Measurements from ENCODE around the gene CLUH.

The CLUH gene

DNA sequence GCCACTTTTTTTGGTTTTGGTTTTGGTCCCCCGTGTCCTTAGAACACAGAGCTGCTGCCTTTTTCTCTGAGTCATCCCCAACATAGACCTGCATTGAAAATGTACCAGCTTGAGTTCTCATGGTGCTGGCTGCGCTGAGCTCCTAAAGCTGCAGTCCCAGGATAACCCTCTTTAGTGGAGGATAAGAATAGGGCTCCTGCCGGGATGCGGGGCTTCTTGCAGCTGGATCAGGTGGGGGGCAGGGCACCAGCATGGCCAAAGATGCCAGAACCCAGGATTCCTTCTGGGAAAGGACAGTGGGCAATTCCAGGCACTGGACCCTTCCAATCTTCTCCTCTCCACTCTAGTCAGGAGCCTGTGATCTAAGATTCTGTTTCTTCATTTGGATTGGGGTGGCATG is 8.3 kb upstream of the CLUH start:
- TF ChIP-seq, protein P1, sequence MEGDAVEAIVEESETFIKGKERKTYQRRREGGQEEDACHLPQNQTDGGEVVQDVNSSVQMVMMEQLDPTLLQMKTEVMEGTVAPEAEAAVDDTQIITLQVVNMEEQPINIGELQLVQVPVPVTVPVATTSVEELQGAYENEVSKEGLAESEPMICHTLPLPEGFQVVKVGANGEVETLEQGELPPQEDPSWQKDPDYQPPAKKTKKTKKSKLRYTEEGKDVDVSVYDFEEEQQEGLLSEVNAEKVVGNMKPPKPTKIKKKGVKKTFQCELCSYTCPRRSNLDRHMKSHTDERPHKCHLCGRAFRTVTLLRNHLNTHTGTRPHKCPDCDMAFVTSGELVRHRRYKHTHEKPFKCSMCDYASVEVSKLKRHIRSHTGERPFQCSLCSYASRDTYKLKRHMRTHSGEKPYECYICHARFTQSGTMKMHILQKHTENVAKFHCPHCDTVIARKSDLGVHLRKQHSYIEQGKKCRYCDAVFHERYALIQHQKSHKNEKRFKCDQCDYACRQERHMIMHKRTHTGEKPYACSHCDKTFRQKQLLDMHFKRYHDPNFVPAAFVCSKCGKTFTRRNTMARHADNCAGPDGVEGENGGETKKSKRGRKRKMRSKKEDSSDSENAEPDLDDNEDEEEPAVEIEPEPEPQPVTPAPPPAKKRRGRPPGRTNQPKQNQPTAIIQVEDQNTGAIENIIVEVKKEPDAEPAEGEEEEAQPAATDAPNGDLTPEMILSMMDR (conservative IDR thresholded peaks at IDR 0.05; ENCODE audit: low read depth, low read length): no peak
- no peak overlapping the region for H3K4me3 ChIP-seq (ENCODE audit: low read depth, low read length)
- DNase-seq (ENCODE audit: low read depth): no peak

DNA sequence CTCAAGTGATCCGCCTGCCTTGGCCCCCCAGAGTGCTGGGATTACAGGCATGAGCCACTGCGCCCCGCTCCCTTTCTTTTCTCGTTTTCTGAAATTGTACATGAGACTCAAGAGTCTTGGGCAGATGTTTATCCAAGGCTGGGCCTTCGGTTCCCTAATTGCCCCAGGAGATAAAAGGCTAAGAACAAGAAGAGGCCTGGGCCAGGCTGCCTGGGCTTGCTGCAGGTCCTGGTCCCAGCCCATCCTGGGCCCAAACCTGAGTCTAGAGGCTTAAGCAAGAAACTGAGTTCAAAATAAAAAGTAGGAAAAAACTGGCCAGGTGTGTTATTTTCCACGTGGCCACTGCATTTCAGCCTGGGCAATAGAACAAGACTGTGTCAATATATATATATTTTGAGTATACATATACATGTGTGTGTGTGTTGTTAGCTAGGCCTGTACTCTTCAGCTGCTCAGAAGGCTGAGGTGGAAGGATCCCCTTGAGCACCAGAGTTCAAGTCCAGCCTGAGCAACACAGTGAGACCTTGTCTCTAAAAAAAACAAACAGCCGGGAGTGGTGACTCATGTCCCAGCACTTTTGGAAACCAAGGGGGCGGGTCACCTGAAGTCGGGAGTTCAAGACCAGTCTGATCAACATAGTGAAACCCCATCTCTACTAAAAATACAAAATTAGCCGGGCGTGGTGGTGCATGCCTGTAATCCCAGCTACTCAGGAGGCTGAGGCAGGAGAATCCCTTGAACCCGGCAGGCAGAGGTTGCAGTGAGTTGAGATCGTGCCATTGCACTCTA is 6.8 kb upstream of the CLUH start:
- H3K4me3 ChIP-seq (ENCODE audit: low read depth, low read length): no peak overlapping the region
- TF ChIP-seq, protein P1 (conservative IDR thresholded peaks at IDR 0.05; ENCODE audit: low read depth, low read length): no peak
- peak; percentile 25 for DNase-seq (ENCODE audit: low read depth)

DNA sequence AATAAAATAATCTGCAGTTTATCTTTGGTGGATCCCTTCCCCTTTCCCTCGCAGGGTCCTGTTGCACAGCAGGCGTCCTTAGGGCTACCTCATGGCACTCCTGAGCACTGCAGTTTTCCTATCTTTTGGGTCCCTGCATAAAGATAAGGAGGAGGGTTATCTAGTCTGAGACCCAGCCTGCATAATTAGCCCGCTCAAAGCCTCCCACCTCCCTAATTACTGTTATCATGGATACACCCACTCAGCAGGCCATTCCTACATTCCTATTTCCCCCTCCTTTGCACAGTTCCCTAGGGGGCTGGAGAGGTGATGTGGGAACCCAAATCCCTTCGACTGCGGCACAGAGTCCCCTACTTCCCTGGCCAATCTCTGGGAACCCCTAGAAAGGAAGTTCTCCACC is 5.1 kb upstream of the CLUH start:
- no peak for DNase-seq (ENCODE audit: low read depth)
- no peak overlapping the region for H3K4me3 ChIP-seq (ENCODE audit: low read depth, low read length)
- TF ChIP-seq, protein P1 (conservative IDR thresholded peaks at IDR 0.05; ENCODE audit: low read depth, low read length): no peak

DNA sequence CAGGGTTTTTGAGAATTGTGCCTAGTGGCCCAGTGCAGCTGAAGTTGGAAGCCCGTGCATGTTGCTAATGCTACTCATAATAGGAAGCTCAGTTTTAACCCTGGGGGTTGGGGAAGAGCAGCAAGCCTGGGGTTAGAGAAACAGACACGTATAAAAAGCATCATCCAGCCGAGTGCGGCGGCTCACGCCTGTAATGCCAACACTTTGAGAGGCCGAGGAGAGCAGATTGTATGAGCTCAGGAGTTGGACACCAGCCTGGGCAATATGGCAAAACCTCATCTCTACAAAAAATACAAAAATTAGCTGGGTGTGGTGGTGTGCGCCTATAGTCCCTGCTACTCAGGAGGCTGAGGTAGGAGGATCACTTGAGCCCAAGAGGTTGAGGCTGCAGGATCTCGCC is 2.3 kb upstream of the CLUH start:
- TF ChIP-seq, protein P1 (conservative IDR thresholded peaks at IDR 0.05; ENCODE audit: low read depth, low read length): no peak
- no peak overlapping the region for H3K4me3 ChIP-seq (ENCODE audit: low read depth, low read length)
- DNase-seq (ENCODE audit: low read depth): no peak

DNA sequence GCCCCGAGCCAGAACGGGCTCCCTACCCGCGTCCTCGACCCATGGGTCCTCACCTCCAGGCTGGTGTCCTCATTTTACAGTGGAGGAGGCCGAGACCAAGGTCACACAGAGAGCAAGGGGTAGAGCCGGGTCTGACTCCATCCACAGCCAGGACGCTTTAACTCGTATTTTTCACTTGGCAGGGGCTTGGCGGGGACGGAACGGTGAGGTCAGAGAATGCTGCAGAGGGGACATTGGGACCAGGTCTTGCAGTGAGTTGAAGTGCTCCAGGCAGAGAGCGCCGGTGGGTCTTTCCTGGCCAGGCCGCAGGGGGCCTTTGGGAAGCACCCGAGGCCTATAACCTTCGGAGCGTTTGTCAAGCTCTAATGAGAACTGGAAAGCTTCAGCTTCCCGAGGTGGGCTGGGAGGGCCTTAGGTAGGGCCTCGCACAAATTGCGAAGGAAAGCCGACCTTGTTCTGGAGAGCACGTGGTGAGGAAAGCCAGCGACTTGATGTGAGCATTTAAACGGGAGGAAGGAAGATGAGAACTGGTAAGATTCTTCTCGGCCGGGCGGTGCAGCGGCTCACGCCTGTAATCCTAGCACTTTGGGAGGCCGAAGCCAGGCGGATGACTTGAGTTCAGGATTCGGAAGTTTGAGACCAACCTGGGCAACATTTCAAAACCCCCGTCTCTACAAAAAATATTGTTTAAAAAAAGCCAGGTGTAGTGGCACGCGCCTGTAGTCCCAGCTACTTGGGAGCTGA is 908 bp upstream of the CLUH start:
- DNase-seq (ENCODE audit: low read depth): no peak
- TF ChIP-seq, protein P1 (conservative IDR thresholded peaks at IDR 0.05; ENCODE audit: low read depth, low read length): no peak
- peak overlapping the region; percentile 79 for H3K4me3 ChIP-seq (ENCODE audit: low read depth, low read length)

DNA sequence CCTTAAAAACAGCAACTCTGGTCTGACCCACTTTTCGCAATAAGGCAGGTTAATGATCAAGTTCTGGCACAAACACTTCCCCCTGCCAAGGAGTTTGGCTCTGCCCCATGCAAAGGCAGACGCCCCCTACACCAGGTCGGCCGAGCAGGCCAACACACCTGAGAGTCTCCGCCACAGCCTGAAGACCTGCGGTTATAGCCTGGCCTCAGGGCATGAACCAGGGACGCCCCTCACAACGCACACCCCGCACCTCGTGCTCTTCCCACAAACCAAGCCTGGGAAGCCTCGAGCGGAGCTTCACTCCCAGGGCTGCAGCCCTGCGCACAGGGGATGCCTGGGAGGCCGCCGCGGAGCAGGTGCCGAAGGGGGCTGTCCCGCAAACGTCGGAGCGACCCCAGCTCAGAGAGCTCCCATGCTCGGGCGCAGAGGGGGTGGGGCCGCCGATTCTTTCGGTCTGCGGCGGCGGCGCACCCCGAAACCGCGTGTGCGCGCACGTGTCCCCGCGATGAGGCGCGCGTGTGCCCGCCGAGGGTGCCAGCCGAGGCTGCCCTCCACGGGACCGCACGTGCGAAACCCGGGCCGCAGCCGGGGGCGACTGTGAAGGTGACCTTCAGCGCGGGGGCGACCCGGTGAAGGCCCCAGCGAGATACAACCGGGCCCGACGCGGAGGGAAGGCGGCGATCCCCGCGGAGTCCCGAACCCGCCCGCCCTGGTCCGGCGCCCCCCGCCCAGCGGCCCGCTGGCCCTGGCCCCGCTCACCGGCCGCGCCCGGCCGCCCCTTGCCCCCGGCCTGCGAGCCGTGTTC is 559 bp downstream of the CLUH start:
- H3K4me3 ChIP-seq (ENCODE audit: low read depth, low read length): peak overlapping the region; percentile 79
- TF ChIP-seq, protein P1 (conservative IDR thresholded peaks at IDR 0.05; ENCODE audit: low read depth, low read length): no peak
- DNase-seq (ENCODE audit: low read depth): peak; percentile 18
